AG09309 (cell line): ENCODE data around the gene CHST7.

Source experiments
- DNase-seq: peaks from one replicate; pipeline ENCODE4 v3.0.0-alpha.2; 2010; ENCODE audit warnings: low read depth
- H3K4me3 ChIP-seq: 2 replicates; pipeline ENCODE4 v1.5.1; 2011; ENCODE audit warnings: mild to moderate bottlenecking, low read depth, low read length, moderate library complexity; ENCODE audit not compliant: control insufficient read depth
- TF ChIP-seq, protein P1 (sequence below): IDR thresholded peaks from 2 replicates; pipeline ENCODE4 v1.5.1; 2011; ENCODE audit warnings: mild to moderate bottlenecking, low read depth, low read length, inconsistent platforms; ENCODE audit not compliant: insufficient read depth, control insufficient read depth; ENCODE audit errors: missing control alignments

The CHST7 gene

DNA sequence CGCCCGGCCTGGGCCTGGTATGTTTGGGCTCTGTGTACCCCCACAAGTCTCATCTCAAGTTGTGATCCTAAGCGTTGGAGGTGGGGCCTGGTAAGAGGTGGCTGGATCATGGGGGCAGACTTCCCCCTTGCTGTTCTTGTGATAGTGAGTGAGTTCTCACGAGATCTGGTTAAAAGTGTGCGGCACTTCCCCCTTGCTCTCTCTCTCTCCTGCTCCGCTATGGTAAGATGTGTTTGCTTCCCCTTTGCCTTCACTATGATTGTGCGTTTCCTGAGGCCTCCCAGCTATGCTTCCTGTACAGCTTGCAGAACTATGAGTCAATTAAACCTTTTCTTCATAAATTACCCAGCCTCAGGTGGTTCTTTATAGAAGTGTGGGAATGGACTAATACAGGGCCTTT is 53.0 kb downstream of the CHST7 start:
- DNase-seq, result no peak
- TF ChIP-seq, protein P1, sequence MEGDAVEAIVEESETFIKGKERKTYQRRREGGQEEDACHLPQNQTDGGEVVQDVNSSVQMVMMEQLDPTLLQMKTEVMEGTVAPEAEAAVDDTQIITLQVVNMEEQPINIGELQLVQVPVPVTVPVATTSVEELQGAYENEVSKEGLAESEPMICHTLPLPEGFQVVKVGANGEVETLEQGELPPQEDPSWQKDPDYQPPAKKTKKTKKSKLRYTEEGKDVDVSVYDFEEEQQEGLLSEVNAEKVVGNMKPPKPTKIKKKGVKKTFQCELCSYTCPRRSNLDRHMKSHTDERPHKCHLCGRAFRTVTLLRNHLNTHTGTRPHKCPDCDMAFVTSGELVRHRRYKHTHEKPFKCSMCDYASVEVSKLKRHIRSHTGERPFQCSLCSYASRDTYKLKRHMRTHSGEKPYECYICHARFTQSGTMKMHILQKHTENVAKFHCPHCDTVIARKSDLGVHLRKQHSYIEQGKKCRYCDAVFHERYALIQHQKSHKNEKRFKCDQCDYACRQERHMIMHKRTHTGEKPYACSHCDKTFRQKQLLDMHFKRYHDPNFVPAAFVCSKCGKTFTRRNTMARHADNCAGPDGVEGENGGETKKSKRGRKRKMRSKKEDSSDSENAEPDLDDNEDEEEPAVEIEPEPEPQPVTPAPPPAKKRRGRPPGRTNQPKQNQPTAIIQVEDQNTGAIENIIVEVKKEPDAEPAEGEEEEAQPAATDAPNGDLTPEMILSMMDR, result no peak
- H3K4me3 ChIP-seq, result no peak overlapping the region

DNA sequence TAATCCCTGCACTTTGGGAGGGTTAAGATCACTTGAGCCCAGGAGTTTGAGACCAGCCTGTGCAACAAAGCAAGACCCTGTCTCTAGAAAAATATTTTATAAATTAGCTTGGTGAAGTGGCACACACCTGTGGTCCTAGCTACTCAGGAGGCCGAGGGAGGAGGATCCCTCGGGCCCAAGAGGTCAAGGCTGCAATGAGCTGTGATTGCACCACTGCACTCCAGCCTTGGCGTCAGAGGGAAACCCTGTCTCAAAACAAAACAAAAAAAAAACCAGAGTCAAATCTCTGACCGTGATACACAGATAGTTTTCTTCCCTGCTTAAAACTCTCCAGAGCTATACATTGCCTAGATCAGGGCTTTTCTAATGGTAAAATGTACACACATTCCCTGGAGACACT is 53.5 kb downstream of the CHST7 start:
- TF ChIP-seq, protein P1, result no peak
- H3K4me3 ChIP-seq, result no peak overlapping the region
- DNase-seq, result no peak

DNA sequence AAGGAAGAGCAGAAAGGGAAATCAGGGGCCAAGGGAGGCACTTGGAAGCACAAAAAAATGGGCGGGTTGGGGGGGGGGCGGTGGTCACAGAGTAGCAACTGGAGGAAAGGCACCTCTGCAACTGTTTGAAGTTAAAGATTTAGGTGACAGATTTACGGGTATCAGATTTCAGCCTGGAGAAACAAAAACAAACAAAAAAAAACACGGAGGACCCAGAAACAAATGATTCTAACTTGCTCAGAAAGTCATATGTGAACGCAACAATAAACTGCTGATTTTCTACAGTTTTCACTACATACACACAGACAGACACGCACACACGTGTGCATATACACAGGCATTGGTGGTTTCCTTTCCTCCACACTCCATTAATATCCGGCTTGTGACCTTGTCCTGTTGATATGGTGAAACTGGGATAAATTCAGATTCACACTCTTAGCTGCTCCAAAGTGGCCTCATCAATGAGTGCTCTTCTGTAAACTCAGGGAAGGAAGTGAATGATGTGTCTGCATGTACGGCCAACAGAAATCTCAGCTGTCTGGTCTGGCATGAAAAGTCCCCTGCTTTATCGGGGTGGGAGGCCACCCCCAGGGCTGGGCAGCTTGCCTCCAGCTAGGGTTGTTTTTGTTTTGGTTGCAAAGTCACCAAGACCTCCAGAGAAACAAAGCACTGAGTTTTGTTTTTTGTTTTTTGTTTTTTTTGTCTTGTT is 54.3 kb downstream of the CHST7 start:
- TF ChIP-seq, protein P1, result no peak
- H3K4me3 ChIP-seq, result no peak overlapping the region
- no peak for DNase-seq

DNA sequence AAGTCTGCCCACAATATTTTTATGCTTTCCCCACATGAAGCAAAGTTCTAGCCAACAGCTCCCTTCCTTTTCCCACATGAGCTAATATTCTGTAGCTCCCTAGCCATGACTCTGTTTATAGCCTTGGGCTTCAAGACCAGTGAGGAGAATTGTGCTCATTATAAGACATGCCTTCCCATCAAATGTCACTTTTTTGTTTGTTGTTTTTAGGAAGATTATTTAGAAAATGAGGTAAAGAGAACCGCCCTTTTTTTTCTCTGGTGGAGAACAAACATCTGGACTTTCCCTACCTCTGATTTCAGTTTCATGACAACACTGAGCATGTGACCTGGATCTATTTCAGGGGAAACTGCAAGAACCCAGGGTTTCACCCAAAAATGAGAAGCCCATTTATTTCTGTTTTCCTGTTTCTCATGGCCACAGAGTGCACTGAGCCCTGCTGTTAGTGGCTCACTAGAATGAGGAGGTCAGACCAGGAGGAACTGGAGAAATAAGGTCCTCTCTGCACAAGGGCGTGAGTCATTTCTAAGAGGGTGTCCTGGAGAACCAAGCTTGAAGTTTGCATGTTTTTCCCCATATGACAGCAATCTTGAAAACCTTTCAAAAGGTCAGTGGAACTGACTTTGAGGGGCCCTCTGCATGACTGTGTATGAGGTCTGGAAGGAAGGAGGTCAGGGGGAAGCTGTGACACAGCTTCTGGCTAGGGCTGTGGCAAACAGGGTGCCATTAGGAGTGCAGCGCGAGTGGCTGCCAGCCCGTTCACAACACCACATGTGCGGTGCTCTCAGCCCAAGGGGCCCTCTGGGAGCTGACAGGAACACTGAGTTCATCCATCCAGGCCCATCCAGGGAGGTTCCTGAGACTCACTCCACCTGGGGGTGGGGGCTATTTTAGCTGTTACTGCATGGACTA is 55.2 kb downstream of the CHST7 start:
- TF ChIP-seq, protein P1, result no peak
- DNase-seq, result no peak
- H3K4me3 ChIP-seq, result no peak overlapping the region

DNA sequence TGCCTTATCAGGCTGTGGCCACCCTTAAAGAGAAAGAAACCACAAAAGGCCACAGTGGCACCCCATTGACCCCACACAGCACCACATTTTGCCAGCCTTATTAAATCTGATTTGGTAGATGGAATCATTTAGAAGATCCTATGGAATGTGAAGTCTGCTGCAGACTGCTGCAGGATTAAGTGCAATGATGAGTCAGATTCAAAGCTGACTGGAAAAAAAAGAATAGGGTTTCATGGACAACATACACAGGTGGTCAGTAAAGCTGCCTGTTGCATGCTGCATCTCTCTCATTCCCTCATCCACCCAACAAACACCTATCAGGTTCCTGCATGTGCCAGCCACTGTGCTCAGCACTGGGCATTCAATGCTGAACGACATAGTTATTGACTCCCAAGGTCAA is 56.6 kb downstream of the CHST7 start:
- TF ChIP-seq, protein P1, result no peak
- H3K4me3 ChIP-seq, result no peak overlapping the region
- no peak for DNase-seq

DNA sequence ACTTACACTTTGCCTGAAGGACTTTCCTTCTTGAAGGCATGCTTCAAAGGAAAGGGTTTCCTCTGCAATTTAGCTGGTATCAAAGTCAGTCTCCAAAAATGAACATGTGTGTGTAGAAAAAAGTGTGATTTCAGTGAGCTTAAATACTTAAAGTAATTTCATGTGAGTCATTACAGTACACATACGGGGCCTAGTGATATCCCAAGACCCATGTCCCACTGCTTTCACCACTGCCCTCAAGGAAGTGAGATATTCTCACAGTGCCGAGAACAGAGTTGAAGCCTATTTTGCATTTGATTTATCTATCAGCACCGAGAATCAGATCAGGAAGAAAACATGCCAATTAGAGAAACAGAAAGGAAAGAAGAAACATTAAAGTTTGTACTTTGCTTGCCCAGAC is 61.0 kb downstream of the CHST7 start:
- TF ChIP-seq, protein P1, result no peak
- H3K4me3 ChIP-seq, result no peak overlapping the region
- no peak for DNase-seq
